ENCODE results near the gene TEKT1. TPM values are rescaled to one million over a fixed set of nuclear protein-coding genes. Genes with fewer than 3 reads are reported as not detected.

TEKT1 gene
- total RNA-seq, 2 experiments from 2014 or later, result not detected

- no peak overlapping the region for H3K4me3 Mint-ChIP-seq
- peaks cover 30% of the 10 kb centered on the region for H3K27me3 Mint-ChIP-seq (ENCODE audit: low read depth)
- no peaks in the 10 kb centered on the region for H3K9me3 Mint-ChIP-seq (ENCODE audit: insufficient read depth)
- H3K4me1 Mint-ChIP-seq (ENCODE audit: low read depth), result no peaks in the 10 kb centered on the region
- DNase-seq (no peak), ATAC-seq (no peak)
- no peaks in the 10 kb centered on the region for H3K36me3 Mint-ChIP-seq (ENCODE audit: low read depth)
- H3K27ac Mint-ChIP-seq, result no peak overlapping the region
- ChIA-PET CTCF (no interaction called here), POLR2A (no interaction called here)
These were observed 19.2 kb downstream of the TEKT1 start for GRCh38 chr17:6812295-6812694.

- ChIA-PET POLR2A (no interaction called here), CTCF (no interaction called here)
- Mint-ChIP-seq H3K9me3 (ENCODE audit: insufficient read depth) (no peaks in the 10 kb centered on the region), H3K27ac (no peak overlapping the region), H3K27me3 (ENCODE audit: low read depth) (peaks cover 34% of the 10 kb centered on the region), H3K36me3 (ENCODE audit: low read depth) (no peaks in the 10 kb centered on the region), H3K4me3 (no peak overlapping the region), H3K4me1 (ENCODE audit: low read depth) (no peaks in the 10 kb centered on the region)
- no peak for ATAC-seq
- no peak for DNase-seq
These were observed 20.0 kb downstream of the TEKT1 start for GRCh38 chr17:6811510-6811909.

GRCh38 chr17:6800422-6801027 is 31.0 kb downstream of the TEKT1 start:
- Mint-ChIP-seq H3K36me3 (ENCODE audit: low read depth) (no peaks in the 10 kb centered on the region), H3K4me3 (no peak overlapping the region), H3K27ac (no peak overlapping the region), H3K4me1 (ENCODE audit: low read depth) (no peaks in the 10 kb centered on the region), H3K9me3 (ENCODE audit: insufficient read depth) (no peaks in the 10 kb centered on the region), H3K27me3 (ENCODE audit: low read depth) (peaks cover 33% of the 10 kb centered on the region)
- ChIA-PET CTCF (interaction anchor here (1.1 kb wide), 1 partner anchor 103 kb away, joined by 4 read pairs; no protein-coding TSS in a partner anchor), POLR2A (no interaction called here)
- ATAC-seq (no peak), DNase-seq (no peak)

- Mint-ChIP-seq H3K4me3 (no peak overlapping the region), H3K4me1 (ENCODE audit: low read depth) (no peaks in the 10 kb centered on the region), H3K9me3 (ENCODE audit: insufficient read depth) (no peaks in the 10 kb centered on the region), H3K27me3 (ENCODE audit: low read depth) (peaks cover 31% of the 10 kb centered on the region), H3K36me3 (ENCODE audit: low read depth) (no peaks in the 10 kb centered on the region), H3K27ac (no peak overlapping the region)
- POLR2A ChIA-PET, result no interaction called here
- CTCF ChIA-PET, result no interaction called here
- DNase-seq (no peak), ATAC-seq (no peak)
These were observed 31.8 kb downstream of the TEKT1 start for GRCh38 chr17:6799738-6800137.

GRCh38 chr17:6797718-6798351 is 33.7 kb downstream of the TEKT1 start:
- ChIA-PET CTCF (no interaction called here), POLR2A (no interaction called here)
- H3K4me3 Mint-ChIP-seq, result no peak overlapping the region
- DNase-seq (no peak), ATAC-seq (no peak)
- no peak overlapping the region for H3K27ac Mint-ChIP-seq
- no peaks in the 10 kb centered on the region for H3K9me3 Mint-ChIP-seq (ENCODE audit: insufficient read depth)
- no peaks in the 10 kb centered on the region for H3K36me3 Mint-ChIP-seq (ENCODE audit: low read depth)
- H3K27me3 Mint-ChIP-seq (ENCODE audit: low read depth), result peaks cover 38% of the 10 kb centered on the region
- H3K4me1 Mint-ChIP-seq (ENCODE audit: low read depth), result peaks cover 5% of the 10 kb centered on the region

- no peak for ATAC-seq
- CTCF ChIA-PET, result no interaction called here
- no peaks in the 10 kb centered on the region for H3K9me3 Mint-ChIP-seq (ENCODE audit: insufficient read depth)
These were observed 34.5 kb downstream of the TEKT1 start for GRCh38 chr17:6796887-6797490.

GRCh38 chr17:6796017-6796886 is 35.3 kb downstream of the TEKT1 start:
- POLR2A ChIA-PET, result interaction anchor here (0.7 kb wide), 1 partner anchor 23 kb away, joined by 4 read pairs; no protein-coding TSS in a partner anchor
- Mint-ChIP-seq H3K4me1 (ENCODE audit: low read depth) (peaks cover 5% of the 10 kb centered on the region), H3K36me3 (ENCODE audit: low read depth) (no peaks in the 10 kb centered on the region), H3K27ac (no peak overlapping the region), H3K9me3 (ENCODE audit: insufficient read depth) (no peaks in the 10 kb centered on the region), H3K27me3 (ENCODE audit: low read depth) (peaks cover 45% of the 10 kb centered on the region), H3K4me3 (no peak overlapping the region)
- DNase-seq (no peak), ATAC-seq (no peak)
- CTCF ChIA-PET, result no interaction called here

More at GRCh38 chr17:6796887-6797490, 34.5 kb downstream of the TEKT1 start:
- Mint-ChIP-seq H3K4me3 (no peak overlapping the region), H3K27ac (no peak overlapping the region), H3K36me3 (ENCODE audit: low read depth) (no peaks in the 10 kb centered on the region), H3K27me3 (ENCODE audit: low read depth) (peaks cover 42% of the 10 kb centered on the region), H3K4me1 (ENCODE audit: low read depth) (peaks cover 5% of the 10 kb centered on the region)
- DNase-seq, result no peak
- POLR2A ChIA-PET, result no interaction called here

- no peaks in the 10 kb centered on the region for H3K9me3 Mint-ChIP-seq (ENCODE audit: insufficient read depth)
- peaks cover 5% of the 10 kb centered on the region for H3K4me1 Mint-ChIP-seq (ENCODE audit: low read depth)
- CTCF ChIA-PET, result interaction anchor here (1.0 kb wide), 1 partner anchor 50 kb away, joined by 3 read pairs; no protein-coding TSS in a partner anchor
- no peak for DNase-seq
- no peak for ATAC-seq
- H3K4me3 Mint-ChIP-seq, result no peak overlapping the region
- H3K27ac Mint-ChIP-seq, result no peak overlapping the region
- H3K27me3 Mint-ChIP-seq (ENCODE audit: low read depth), result peaks cover 52% of the 10 kb centered on the region
- POLR2A ChIA-PET, result interaction anchor here (0.7 kb wide), 1 partner anchor 769 kb away, joined by 4 read pairs; no protein-coding TSS in a partner anchor
- no peaks in the 10 kb centered on the region for H3K36me3 Mint-ChIP-seq (ENCODE audit: low read depth)
These were observed 37.6 kb downstream of the TEKT1 start for GRCh38 chr17:6793748-6794493.

- H3K4me3 Mint-ChIP-seq, result no peak overlapping the region
- no peak overlapping the region for H3K27ac Mint-ChIP-seq
- H3K4me1 Mint-ChIP-seq (ENCODE audit: low read depth), result peaks cover 5% of the 10 kb centered on the region
- H3K36me3 Mint-ChIP-seq (ENCODE audit: low read depth), result peaks cover 2% of the 10 kb centered on the region
- ChIA-PET POLR2A (no interaction called here), CTCF (no interaction called here)
- peaks cover 62% of the 10 kb centered on the region for H3K27me3 Mint-ChIP-seq (ENCODE audit: low read depth)
- no peak for DNase-seq
- ATAC-seq, result no peak
- H3K9me3 Mint-ChIP-seq (ENCODE audit: insufficient read depth), result peaks cover 15% of the 10 kb centered on the region
These were observed 42.4 kb downstream of the TEKT1 start for GRCh38 chr17:6789146-6789545.

GRCh38 chr17:6787081-6787693 is 44.3 kb downstream of the TEKT1 start:
- CTCF ChIA-PET, result no interaction called here

GRCh38 chr17:6786618-6787017 is 44.9 kb downstream of the TEKT1 start:
- Mint-ChIP-seq H3K4me1 (ENCODE audit: low read depth) (no peaks in the 10 kb centered on the region), H3K36me3 (ENCODE audit: low read depth) (peaks cover 6% of the 10 kb centered on the region), H3K27me3 (ENCODE audit: low read depth) (peaks cover 73% of the 10 kb centered on the region), H3K9me3 (ENCODE audit: insufficient read depth) (peaks cover 40% of the 10 kb centered on the region), H3K27ac (no peak overlapping the region), H3K4me3 (no peak overlapping the region)
- ChIA-PET POLR2A (no interaction called here), CTCF (no interaction called here)
- ATAC-seq (no peak), DNase-seq (no peak)

More at GRCh38 chr17:6787081-6787693, 44.3 kb downstream of the TEKT1 start:
- DNase-seq (no peak), ATAC-seq (no peak)
- Mint-ChIP-seq H3K36me3 (ENCODE audit: low read depth) (peaks cover 4% of the 10 kb centered on the region), H3K27me3 (ENCODE audit: low read depth) (peaks cover 69% of the 10 kb centered on the region), H3K4me3 (no peak overlapping the region), H3K4me1 (ENCODE audit: low read depth) (no peaks in the 10 kb centered on the region), H3K9me3 (ENCODE audit: insufficient read depth) (peaks cover 35% of the 10 kb centered on the region), H3K27ac (no peak overlapping the region)
- POLR2A ChIA-PET, result interaction anchor here (0.6 kb wide), 1 partner anchor 42 kb away, joined by 3 read pairs; no protein-coding TSS in a partner anchor

Data from activated CD8-positive, alpha-beta T cell treated with anti-CD3 and anti-CD28 coated beads, Interleukin-2, amount 10 ng/mL, durations not matched to agents 7 days and 5 days (primary cell).